ENCODE data around the gene DNAJB12.
"Not testable (repeated sequence)": the region's sequence is repeated elsewhere in the genome, so short reads cannot be mapped to it uniquely, and the experiment has no call there.

The DNAJB12 gene

DNA sequence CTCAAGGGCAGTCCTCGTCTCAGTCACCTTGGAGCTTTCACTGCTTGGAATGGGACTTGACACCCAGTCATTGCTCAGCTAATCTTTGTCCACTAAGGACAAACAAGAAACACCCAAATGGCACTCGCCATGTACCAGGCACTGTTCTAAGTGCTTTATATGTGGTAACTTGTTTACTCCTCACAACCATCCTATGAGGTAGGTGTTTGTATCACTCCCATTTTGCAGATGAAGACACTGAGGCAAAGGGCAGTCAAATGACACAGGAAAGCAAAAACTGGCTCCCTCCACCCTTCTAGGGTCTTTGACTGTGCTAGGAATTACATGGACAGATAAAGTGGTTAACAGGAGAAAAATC lies 24.7 kb downstream of the DNAJB12 start:
- no peak for DNase-seq

DNA sequence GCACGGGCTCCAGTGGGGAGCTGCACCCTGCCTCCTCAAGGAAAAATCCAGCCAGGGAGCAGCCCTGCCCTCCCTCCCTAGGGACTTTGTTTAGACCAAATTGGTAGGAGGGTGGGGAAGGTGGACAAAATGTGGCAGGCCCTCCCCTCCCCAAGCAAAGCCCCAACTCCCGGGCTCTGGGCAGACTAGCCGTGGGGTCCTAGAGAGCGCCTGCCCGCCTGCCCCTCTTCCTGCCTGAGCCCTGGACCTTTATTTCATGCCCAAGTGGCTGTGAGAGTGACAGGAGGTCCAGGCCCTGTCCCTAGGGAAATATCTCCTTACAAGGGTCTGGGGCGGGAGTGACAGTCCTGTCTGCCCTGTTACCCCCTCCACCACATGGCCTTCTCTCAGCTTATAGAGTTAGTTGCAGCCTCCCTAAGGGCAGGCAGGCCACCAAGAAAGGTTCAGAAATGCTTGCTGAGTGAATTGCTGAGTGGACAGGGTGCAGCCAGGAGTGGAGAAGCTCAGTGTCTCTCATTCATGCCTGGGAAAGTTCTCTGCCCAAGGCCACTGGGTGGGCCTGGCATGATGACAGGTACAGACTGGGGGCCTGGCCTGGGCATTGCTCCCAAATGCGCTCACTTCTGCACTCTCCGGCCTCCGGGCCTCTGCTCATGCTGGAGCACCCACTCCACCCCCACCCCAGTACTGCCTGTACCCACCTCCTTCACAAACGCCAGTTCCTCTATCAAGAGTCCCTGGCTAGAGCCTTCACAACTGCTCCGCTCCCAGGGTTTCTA lies 25.2 kb downstream of the DNAJB12 start:
- no peak for DNase-seq

DNA sequence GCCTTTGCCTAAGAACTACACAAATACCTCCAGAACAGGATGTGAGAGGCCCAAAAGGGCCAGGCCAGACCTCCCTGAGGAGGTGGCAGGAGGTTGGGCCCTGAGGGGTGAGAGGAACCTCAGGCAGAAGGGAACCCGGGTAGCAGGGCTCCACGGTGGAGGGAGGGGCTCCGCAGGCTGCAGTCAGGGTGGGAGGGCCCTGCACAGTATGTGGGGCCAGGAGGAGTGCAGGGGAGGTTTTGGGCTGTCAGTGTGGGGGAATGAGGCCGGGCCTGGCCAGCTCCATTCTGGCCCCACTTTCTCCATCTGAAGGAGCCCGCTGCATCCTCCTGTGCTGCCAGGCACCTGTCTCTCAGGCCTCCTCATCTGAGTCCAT lies 25.9 kb downstream of the DNAJB12 start:
- no peak for DNase-seq

DNA sequence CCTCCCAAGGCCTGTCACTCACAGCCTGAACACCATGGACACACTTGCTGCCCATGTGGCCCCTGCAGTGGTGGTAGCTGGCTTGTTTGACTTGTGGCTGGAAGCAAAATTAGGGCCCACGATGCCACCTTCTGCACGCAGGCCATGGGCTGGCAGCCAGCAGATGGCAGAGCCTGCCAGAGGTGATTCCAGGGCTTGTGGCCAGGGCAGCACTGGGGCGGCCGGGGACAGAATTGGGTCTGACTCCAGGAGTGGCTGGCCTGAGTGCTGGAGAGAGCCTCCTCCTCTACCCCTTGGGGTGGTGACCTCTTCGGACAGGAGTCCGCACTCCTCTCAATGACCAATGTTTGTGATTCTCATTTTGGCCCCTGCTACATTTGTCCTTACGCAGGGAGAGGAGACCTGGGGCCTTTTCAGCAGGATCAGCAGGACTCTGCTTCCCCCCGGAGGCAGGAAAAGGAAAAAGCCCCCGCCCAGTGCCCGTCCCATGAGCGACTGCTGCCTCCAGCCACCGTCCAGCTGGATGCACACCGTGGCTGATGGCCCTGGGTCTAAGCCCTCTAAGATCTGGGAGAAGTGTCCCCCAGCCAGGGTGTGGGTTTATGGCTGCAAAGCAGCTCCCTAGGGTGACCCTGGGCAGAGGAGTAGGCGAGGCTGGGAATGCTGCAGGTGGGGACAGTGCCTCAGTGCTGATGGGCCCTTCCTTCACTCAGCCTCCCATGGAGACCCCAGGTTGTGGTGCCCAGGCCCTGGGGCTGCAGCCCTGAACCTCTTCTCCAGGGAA lies 26.5 kb downstream of the DNAJB12 start:
- DNase-seq = peak; percentile 43

DNA sequence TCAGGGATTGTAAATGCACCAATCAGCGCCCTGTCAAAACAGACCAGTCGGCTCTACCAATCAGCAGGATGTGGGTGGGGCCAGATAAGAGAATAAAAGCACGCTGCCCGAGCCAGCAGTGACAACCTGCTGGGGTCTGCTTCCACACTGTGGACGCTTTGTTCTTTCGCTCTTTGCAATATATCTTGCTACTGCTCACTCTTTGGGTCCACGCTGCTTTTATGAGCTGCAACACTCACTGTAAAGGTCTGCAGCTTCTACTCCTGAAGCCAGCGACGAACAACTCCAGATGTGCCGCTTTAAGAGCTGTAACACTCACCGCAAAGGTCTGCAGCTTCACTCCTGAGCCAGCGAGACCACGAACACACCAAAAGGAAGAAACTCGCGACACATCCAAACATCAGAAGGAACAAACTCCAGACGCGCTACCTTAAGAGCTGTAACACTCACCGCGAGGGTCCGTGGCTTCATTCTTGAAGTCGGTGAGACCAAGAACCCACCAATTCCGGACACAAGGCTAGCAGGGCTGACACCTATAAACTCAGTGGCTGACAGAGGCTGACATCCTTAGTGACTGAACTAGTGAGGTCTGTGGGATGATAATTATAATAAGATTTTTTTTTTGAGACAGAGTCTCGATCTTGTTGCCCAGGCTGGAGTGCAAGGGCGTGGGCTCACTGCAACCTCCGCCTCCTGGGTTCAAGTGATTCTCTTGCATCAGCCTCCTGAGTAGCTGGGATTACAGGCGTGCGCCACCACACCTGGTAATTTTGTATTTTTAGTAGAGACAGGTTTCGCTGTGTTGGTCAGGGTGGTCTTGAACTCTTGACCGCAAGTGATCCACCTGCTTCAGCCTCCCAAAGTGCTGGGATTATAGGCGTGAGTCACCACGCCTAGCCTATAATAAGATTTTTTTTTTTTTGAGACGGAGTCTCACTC lies 27.8 kb downstream of the DNAJB12 start:
- DNase-seq = not testable (repeated sequence)

DNA sequence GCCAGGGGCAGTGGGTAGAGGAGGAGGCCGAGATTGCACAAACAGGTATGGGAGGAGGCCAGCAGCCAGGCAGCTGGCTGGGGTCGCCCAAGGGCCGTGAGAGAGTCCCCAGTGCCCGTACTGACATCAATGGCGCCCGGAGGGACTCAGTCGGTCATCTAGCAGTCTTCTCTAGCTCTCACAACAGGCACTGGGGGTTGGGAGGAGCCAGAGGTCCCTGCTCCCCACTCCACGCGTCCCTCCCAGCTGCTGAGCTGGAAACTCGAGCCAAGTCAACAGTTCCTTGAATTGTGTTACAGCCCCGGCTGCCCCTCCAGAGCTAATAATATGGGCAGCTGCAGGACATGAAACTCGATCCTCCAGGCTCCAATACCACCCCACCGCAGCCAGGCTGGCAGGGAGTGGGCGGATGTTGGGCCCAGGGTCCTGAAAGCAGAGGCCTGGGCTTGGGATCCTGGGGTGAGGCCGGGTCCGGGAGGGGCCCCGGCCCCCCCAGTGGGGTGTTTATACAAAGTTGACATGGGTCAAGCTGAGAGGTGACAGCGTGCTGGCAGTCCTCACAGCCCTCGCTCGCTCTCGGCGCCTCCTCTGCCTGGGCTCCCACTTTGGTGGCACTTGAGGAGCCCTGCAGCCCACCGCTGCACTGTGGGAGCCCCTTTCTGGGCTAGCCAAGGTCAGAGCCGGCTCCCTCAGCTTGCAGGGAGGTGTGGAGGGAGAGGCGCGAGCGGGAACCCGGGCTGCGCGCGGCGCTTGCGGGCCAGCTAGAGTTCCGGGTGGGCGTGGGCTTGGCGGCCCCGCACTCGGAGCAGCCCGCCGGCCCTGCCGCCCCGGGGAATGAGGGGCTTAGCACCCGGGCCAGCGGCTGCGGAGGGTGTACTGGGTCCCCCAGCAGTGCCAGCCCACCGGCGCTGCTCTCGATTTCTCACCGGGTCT lies 29.2 kb downstream of the DNAJB12 start:
- peak; percentile 96 for DNase-seq

DNA sequence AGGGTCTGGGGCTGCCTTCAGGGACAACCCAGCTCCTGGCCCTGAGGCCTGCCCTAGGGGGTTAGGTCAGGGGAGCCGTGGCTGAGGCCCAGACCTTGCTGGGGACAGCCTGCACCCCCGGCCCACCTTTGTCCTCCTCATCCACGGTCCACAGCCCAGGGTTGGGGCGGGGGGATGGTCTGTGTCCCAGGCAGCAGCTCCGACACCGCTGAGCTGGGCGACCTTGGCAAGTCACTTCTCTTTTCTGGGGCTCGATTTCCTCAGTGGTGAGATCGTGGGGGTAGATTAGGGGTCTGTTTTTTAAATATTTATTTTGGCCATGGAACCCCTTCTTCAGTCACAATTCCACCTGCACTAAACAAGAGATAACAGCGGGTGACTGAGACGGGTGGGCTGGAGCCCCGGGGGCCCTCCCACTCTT lies 30.9 kb downstream of the DNAJB12 start:
- DNase-seq = no peak

DNA sequence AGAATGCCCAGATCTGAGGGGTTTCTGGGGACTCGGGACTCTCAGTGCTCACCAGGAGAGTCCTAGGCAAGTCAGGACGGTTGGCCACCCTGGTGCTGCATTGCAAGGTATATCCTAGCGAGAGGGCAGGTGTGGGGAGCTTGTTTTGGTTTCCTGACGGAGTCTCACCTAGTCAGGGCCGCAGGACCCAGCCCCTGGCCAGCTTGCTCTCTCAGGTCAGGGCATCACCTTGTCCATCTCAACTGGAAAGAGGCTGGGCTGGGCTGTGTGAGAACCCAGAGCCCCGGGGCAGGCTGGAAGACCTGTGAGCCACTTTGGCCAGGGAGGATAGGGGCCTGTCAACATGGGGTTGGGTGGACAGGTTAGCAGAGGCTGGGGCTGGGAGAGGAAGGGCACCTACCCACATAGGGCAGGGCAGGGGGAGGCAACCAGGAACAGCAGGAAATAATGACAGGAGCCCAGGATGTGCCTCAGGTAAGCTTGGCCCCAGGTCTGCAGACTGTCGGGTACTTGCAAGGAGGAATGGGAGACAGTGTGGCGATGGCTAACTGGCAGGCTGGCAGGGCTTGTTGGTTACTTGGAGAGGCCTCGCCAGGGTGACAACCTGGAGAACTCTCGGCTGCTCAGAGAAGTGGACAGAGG lies 31.5 kb downstream of the DNAJB12 start:
- no peak for DNase-seq

DNA sequence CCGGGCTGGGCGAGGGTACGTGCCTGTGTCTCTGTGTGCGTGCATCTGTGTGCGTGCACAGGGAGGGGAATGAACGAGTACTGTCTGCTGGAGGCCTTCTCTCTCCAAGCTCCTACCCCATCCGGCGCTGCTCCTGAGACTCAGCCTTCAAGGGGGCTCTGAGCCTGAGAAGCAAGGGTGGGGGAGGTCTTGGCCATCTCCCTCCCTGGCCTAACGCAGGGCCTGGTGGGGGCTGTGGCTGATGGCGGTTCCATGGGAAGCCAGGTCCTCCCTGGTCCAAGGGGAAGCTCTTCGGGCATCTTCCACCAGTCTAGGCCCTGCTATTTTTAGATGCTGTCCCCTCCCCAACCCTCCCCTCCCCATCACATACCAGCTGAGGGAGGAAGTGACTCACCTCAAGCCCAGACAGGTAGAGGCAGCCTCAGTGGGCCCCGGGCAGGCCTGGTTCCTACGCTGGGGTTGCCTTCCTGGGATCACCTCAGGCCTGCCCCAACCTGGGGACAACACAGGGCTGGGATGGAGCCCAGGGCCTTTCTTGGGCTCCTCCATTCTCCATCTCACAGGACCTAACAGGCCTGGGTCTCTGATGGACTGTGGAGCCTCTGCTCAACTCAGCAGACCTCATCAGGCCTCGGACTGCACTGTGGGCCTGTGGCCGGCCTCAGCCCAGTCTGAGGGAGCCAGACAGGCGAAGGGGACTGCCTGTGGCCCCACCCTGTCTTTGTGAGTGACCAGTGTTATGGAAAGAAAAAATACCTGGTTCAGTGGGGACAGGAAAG lies 32.2 kb downstream of the DNAJB12 start:
- DNase-seq = no peak

DNA sequence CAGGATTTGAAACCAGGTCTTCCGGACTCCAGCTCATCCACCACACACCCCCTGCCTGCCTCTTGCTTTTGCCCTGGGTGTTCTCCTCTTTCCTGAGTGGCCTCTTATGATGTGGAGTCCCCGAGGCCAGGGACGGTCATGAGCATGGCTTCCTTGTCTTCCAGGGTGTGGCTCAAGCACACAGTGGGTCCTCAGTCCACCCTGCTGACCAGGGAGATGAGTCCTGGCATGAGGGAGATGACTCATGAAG lies 32.8 kb downstream of the DNAJB12 start:
- DNase-seq = no peak

DNA sequence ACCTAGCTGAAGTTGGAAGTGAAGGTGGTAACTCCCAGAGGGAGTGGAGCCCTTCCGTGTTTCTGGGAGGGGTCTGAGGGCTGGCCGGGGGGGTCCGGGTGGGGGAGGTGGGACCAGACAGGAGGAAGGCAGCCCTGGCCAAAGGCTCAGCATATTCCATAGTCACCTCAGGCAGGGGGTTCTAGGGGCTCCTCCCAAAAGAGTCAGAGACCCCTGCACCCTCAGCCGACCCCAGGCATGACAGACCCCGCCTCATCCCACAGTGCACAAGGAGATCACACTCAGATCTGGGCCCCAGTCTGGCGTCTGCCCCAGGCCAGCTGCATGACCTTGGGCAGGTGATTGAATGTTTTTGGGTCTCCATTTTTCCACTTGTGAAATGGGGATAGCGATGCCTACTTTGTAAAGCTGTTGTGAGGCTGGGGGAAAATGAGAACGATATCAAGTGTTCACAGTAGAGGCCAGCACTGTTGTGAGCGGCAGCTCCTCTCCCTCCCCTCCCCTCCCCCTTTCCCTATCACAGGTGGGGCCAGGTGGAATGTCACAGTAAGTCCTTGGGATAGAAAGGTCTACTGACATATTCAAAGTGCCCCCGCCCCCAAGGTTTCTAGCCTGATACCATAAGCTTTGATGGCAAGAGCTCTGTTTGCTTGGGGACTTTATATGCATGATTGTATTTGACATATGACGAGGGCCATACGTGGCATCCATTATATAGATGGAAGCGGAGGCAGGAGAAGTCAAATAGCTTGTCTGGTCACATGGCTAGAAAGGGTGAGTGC lies 33.3 kb downstream of the DNAJB12 start:
- DNase-seq = peak; percentile 22

DNA sequence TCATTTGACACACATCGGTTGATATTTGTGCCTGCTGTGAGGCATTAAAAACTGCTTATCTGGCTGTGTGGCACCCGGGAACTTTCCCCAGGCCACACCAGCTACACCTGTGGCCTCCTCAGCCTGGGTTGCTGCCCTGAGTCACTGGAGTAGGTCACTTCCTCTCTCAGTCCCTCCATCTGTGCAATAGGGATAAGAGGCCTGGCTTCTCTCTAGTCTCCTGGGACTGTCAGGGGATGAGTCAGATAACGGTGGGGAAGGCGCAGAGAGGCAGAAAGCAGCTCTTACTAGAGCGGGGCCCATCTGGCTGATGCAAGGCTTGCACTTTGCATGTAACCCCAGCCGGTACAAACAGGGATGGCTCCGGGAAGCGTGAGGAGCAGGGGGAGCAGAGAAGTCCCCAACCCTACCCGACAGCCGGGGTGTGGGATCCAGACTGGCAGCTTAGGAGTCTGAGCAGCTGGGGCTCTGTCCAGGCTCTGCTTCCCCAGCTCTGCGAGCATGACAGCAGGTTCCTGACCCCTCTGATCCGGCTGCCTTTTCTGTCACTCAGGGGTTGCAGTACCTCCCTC lies 34.0 kb downstream of the DNAJB12 start:
- DNase-seq = peak; percentile 64

DNA sequence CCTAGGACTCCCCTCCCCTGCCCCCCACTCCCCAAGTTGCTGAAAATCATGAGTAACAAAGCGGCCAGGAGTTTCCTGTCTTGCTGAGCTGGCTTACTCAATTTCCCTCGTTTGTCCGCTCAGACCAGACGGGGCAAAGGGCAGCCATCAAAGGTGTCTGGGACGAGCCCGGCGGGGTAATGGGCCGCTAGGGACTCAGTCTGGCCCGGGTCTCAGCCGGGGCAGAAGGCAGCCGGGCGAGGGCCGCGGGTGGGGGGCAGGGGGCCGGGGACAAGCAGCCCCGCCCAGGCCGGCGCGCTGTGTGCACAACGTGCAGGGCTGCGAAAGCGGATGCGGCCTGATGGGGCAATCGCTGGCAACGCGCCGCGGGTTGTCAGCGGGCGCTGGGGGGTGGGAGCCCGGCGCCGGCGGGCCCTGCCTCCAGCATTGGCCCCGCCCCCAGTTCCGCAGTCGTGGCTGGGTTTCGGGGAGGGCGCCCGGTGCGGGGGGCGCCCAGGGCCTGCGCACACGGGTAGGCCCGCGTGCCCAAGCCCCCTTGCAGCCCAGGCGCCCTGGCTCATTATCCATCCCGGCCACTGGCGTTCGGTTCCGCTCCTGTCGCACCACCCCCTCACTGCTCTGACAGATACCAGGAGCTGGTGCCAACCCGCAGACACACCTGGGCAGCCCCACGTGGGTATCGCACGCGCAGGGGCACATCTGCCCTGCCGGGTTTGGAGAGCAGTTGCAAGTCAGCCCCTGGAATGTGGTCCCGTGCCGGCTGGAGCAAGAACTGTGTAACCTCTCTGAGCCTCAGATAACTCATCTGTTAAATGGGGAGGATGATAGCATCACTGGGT lies 35.1 kb downstream of the DNAJB12 start:
- DNase-seq = peak; percentile 79

DNA sequence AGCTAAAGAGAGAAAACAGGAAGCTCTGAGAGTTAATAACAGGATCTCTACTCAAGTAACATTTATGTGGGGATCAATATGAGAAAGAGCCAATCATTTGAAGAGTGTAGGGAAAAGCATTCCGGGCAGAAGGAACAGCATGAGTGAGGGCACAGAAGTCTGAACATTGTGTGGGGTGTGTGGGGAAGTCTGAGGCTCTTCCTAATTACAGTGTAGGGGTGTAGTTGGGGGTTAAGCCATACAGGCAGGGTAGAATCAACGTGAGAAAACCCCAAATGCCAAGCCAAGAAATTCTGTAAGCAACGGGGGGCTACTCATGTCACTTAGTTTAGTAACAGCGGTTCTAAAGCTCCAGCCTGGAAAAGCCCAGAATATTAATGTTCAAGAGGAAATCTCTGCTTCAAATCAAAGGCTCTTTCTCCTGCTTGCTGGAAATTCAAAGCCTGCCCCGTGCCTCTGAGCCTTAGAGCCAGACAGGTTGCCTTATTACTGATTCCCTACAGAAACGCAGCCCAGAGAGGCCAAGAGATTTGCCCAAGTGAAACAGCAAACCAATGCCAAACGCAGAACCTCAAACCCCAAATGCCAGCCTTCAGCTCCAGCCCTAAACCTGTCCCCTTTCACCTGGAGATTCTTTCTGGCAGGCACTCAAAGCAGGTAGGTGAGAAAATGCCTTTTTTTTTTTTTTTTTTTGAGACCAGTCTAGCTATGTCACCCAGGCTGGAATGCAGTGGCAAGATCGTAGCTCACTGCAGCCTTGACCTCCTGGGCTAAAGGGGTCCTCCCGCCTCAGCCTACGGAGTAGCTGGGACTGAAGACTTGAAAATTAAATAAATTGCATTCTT lies 36.1 kb downstream of the DNAJB12 start:
- no peak for DNase-seq

DNA sequence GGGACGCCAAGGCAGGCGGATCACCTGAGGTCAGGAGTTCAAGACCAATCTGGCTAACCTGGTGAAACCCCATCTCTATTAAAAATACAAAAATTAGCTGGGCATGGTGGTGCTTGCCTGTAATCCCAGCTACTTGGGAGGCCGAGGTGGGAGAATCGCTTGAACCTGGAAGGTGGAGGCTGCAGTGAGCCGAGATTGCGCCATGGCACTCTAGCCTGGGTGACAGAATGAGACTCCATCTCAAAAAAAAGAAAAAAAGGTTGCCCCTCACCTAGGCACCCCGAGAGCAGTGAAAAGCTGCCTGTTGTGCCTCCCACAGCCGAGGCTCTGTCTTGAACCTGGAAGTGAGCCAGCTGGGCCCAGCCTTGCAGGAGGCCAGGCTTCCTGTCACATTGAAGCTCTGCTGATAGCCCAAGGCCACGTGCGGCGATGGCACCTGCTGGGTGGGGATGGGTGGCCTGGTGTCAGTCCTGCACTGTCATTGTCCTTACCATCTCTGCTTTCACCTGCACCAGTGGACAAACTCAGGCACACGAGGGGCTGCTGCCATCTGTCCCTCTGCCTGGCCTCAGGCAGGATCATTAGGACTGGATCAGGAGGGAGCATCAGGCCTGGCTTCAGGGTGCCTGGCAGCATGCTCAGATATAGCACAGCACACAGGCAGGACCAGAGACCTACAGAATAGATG lies 37.8 kb downstream of the DNAJB12 start:
- no peak for DNase-seq

DNA sequence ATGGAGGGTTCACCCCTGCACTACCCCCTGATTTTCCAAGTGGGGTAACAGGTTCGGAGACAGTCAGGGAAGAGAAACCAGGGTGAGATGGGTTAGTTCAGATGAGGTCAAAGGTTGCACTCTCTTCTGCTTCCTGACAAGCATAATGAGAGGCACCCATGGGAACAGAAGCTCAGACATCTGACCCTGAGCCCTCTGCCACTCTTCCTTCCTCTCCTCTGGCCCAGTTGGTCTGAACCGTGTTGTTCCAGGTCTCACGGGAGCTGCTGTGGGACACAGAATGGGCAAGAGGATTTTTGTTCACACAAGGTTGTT lies 38.4 kb downstream of the DNAJB12 start:
- DNase-seq = no peak

DNA sequence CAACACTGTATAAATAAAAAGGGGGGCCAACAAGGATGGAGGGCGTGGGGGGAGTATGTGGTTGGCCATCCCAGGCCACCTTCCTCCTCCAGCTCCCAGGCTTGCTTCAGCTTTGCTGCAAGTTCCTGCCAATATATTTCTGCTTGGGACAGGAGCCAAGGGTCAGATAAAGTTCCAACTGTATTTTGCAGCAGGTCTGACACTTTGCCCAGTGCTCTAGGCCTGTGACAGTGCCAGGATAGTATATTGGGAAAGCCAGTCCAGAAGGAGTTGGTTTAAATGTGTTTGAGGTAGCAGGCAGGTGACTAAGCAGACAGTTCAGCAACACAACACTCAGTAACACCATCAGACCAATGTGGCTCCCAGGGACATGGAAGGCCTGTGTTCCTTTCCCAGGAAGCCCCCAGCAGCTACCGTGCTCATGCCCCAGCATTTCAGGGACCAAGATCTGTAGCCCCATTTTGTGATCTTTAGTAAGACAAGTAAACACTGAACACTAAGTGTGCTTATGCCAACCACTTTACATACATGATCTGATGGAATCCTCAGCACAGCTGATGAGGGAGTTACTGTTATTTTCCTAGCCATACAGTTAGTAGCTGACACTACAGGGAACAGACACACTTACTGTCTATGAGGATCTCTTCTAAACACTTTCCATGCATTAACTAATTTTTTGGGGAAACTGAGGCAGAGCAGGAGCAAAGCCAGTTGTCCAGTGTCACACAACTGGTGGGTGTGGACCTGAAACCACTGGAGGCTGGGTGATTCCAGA lies 38.9 kb downstream of the DNAJB12 start:
- DNase-seq = no peak

All from NCI-H510A treated with DMSO at 0.1 percent for 48 hours (cell line).